C4-2B (cell line): ENCODE measurements around the gene C1QTNF9B.

ENCODE experiments used
- CTCF ChIP-seq: fragments of 450-650 bp; conservative IDR thresholded peaks from 2 replicates; pipeline ENCODE4 v1.5.1; 2017; ENCODE audit warnings: mild to moderate bottlenecking
- ZFX ChIP-seq: fragments of 450-650 bp; IDR thresholded peaks from 2 replicates; pipeline ENCODE4 v1.6.1; 2017

GRCh38 chr13:23865026-23865425 lies 32.3 kb downstream of the C1QTNF9B start:
- TF ChIP-seq CTCF, result no peak
- TF ChIP-seq ZFX, result no peak
